H1 (cell line): ENCODE results near the gene CD28. TPM values are rescaled to one million over a fixed set of nuclear protein-coding genes. Genes with fewer than 3 reads are reported as not detected.

Experiments
- CTCF ChIA-PET: fragments of 300-600 bp; sonication (Branson Sonifier 250); formaldehyde crosslinking; loops from one replicate; lab custom pipeline; 2021; ENCODE audit not compliant: partially characterized antibody; lab: Charles Lee
- POLR2A ChIA-PET: fragments of 300-600 bp; sonication (Branson Sonifier 250); formaldehyde crosslinking; loops from one replicate; lab custom pipeline; 2021; ENCODE audit warnings: inconsistent platforms; ENCODE audit not compliant: partially characterized antibody; lab: Charles Lee
- DNase-seq, 2 experiments: peaks; one replicate each; pipeline versions ENCODE4 v3.0.0 to v3.0.0-alpha.2; 2010 to 2022; ENCODE audit warnings: low spot score in 2 of 2, low read depth in 1 of 2, mixed read lengths in 1 of 2
- FAIRE-seq: peaks from 2 replicates; lab custom pipeline; 2011; peaks lifted over from hg19 to GRCh38; lab: Jason Lieb, UNC
- H2AFZ ChIP-seq: 2 replicates; pipeline ENCODE4 v1.8.1; 2012; ENCODE audit warnings: low read length, inconsistent platforms
- H2AK5ac ChIP-seq: 2 replicates; pipeline ENCODE4 v1.6.1; 2013; ENCODE audit warnings: low read depth, low read length
- H2BK120ac ChIP-seq: replicated peaks from 2 replicates; pipeline ENCODE3; 2013; ENCODE audit warnings: low read depth, low read length, inconsistent platforms
- H2BK12ac ChIP-seq: 2 replicates; pipeline ENCODE4 v1.6.1; 2013; ENCODE audit warnings: low read depth, low read length
- H2BK15ac ChIP-seq: 2 replicates; pipeline ENCODE4 v1.6.1; 2013; ENCODE audit warnings: low read length
- H2BK20ac ChIP-seq: 2 replicates; pipeline ENCODE4 v1.6.1; 2013; ENCODE audit warnings: low read length
- H2BK5ac ChIP-seq: 2 replicates; pipeline ENCODE4 v1.6.1; 2013; ENCODE audit warnings: low read depth, low read length
- H3K14ac ChIP-seq: 2 replicates; pipeline ENCODE4 v1.6.1; 2013; ENCODE audit warnings: inconsistent platforms; ENCODE audit not compliant: insufficient read length
- H3K18ac ChIP-seq: 2 replicates; pipeline ENCODE4 v1.6.1; 2013; ENCODE audit warnings: low read length; ENCODE audit errors: extremely low read depth
- H3K23ac ChIP-seq: 2 replicates; pipeline ENCODE4 v1.6.1; 2013; ENCODE audit warnings: inconsistent platforms; ENCODE audit not compliant: insufficient read length
- H3K23me2 ChIP-seq: 2 replicates; pipeline ENCODE4 v1.6.1; 2013; ENCODE audit warnings: low read depth, low read length
- H3K27ac ChIP-seq: 2 replicates; pipeline ENCODE4 v1.6.1; 2011; ENCODE audit warnings: low read depth, low read length, inconsistent platforms
- H3K27me3 ChIP-seq, 4 experiments: replicated peaks in 1 of 4; 1 replicate in 1 of 4; 2 replicates in 3 of 4; pipeline versions ENCODE4 v1.6.1 to v1.8.1; 2011 to 2013; ENCODE audit warnings: low read length in 3 of 4, mild to moderate bottlenecking in 3 of 4, inconsistent platforms in 2 of 4, mixed read lengths in 2 of 4, moderate library complexity in 1 of 4; ENCODE audit not compliant: control insufficient read depth in 3 of 4, insufficient read depth in 3 of 4; ENCODE audit errors: extremely low read depth in 1 of 4
- H3K36me3 ChIP-seq, 4 experiments: 2 replicates each; pipeline versions ENCODE4 v1.6.1 to v1.8.1; 2011 to 2013; ENCODE audit warnings: mild to moderate bottlenecking in 4 of 4, low read length in 3 of 4, moderate library complexity in 2 of 4, control low read depth in 1 of 4, inconsistent platforms in 1 of 4; ENCODE audit not compliant: insufficient read depth in 4 of 4, control insufficient read depth in 2 of 4
- H3K4ac ChIP-seq: replicated peaks from 2 replicates; pipeline ENCODE3; 2013; ENCODE audit warnings: low read length, low read depth, mixed read lengths, inconsistent platforms; ENCODE audit not compliant: insufficient read length
- H3K4me1 ChIP-seq, 4 experiments: replicated peaks in 1 of 4; 1 replicate in 1 of 4; 2 replicates in 3 of 4; pipeline versions ENCODE4 v1.6.1 to v1.8.1; 2011 to 2013; ENCODE audit warnings: low read length in 3 of 4, inconsistent platforms in 2 of 4, mixed read lengths in 1 of 4; ENCODE audit not compliant: insufficient read depth in 4 of 4, control insufficient read depth in 3 of 4
- H3K4me2 ChIP-seq, 2 experiments: 2 replicates each; pipeline versions ENCODE4 v1.6.1 to v1.8.1; 2011 to 2013; ENCODE audit warnings: low read depth in 2 of 2, low read length in 2 of 2, control low read depth in 1 of 2, inconsistent platforms in 1 of 2, mild to moderate bottlenecking in 1 of 2; ENCODE audit not compliant: insufficient read depth in 1 of 2
- H3K4me3 ChIP-seq, 4 experiments: fragments of 200-600, 300-600 bp in 1 of 4; sonication (generic), shearing (Covaris generic), sonication (Bioruptor Twin) in 1 of 4; 2 replicates each; pipeline versions ENCODE4 v1.5.1 to v1.8.1; 2011 to 2016; ENCODE audit warnings: low read length in 4 of 4, low read depth in 3 of 4, control low read depth in 2 of 4, inconsistent platforms in 2 of 4, mild to moderate bottlenecking in 2 of 4, mixed read lengths in 1 of 4, moderate library complexity in 1 of 4; ENCODE audit not compliant: insufficient read depth in 2 of 4; ENCODE audit errors: extremely low read depth in 1 of 4
- H3K56ac ChIP-seq: replicated peaks from 2 replicates; pipeline ENCODE3; 2013; ENCODE audit warnings: low read depth, mild to moderate bottlenecking, mixed read lengths, low read length, inconsistent platforms; ENCODE audit not compliant: insufficient read length
- H3K79me1 ChIP-seq: 2 replicates; pipeline ENCODE4 v1.6.1; 2013; ENCODE audit warnings: low read depth, low read length, control low read depth
- H3K79me2 ChIP-seq, 2 experiments: 2 replicates each; pipeline versions ENCODE4 v1.6.1 to v1.8.1; 2012 to 2013; ENCODE audit warnings: low read length in 2 of 2, mild to moderate bottlenecking in 2 of 2, inconsistent platforms in 1 of 2; ENCODE audit not compliant: insufficient read depth in 2 of 2, control insufficient read depth in 1 of 2
- H3K9ac ChIP-seq, 4 experiments: replicated peaks in 1 of 4; 1 replicate in 1 of 4; 2 replicates in 3 of 4; pipeline versions ENCODE4 v1.6.1 to v1.8.1; 2011 to 2013; ENCODE audit warnings: low read depth in 3 of 4, low read length in 3 of 4, control low read depth in 2 of 4, mild to moderate bottlenecking in 2 of 4, moderate library complexity in 2 of 4, inconsistent platforms in 1 of 4; ENCODE audit errors: extremely low read depth in 1 of 4
- H3K9me3 ChIP-seq, 2 experiments: 2 replicates each; pipeline versions ENCODE4 v1.6.1 to v1.8.1; 2012 to 2013; ENCODE audit warnings: mild to moderate bottlenecking in 2 of 2, moderate library complexity in 2 of 2, control low read depth in 1 of 2, inconsistent platforms in 1 of 2, low read depth in 1 of 2, low read length in 1 of 2, mixed read lengths in 1 of 2; ENCODE audit not compliant: insufficient read depth in 2 of 2
- H4K20me1 ChIP-seq, 2 experiments: replicated peaks in 1 of 2; 2 replicates each; pipeline versions ENCODE3 to v1.8.1; 2011 to 2013; ENCODE audit warnings: inconsistent platforms in 2 of 2, low read length in 2 of 2, mild to moderate bottlenecking in 1 of 2; ENCODE audit not compliant: insufficient read depth in 2 of 2, control insufficient read depth in 1 of 2
- H4K5ac ChIP-seq: 2 replicates; pipeline ENCODE4 v1.6.1; 2013; ENCODE audit warnings: low read length, low read depth, mixed read lengths, inconsistent platforms; ENCODE audit not compliant: insufficient read length
- H4K8ac ChIP-seq: 2 replicates; pipeline ENCODE4 v1.8.0; 2013; ENCODE audit warnings: mild to moderate bottlenecking, moderate library complexity, low read length, inconsistent platforms; ENCODE audit not compliant: insufficient read depth; ENCODE audit errors: extremely low read depth
- H4K91ac ChIP-seq: replicated peaks from 2 replicates; pipeline ENCODE3; 2013; ENCODE audit warnings: low read length, mixed read lengths, inconsistent platforms; ENCODE audit not compliant: insufficient read length
- ATF3 ChIP-seq: IDR thresholded peaks from 2 replicates; pipeline ENCODE4 v1.6.1; 2011; ENCODE audit warnings: low read depth, mild to moderate bottlenecking, low read length; ENCODE audit not compliant: insufficient read depth
- CHD2 ChIP-seq: IDR thresholded peaks from 2 replicates; pipeline ENCODE4 v1.6.1; 2012; ENCODE audit warnings: low read length, improper control_type of control experiment
- CTBP2 ChIP-seq: IDR thresholded peaks from 2 replicates; pipeline ENCODE4 v1.7.0; 2011; ENCODE audit warnings: borderline replicate concordance, mild to moderate bottlenecking, moderate library complexity, mixed read lengths, low read length; ENCODE audit not compliant: insufficient read depth, insufficient read length
- EZH2 ChIP-seq: fragments of 200-600 bp; sonication (generic); IDR thresholded peaks from 2 replicates; pipeline ENCODE4 v1.7.1; 2012; ENCODE audit warnings: low read depth, mild to moderate bottlenecking, moderate library complexity, low read length, inconsistent platforms; ENCODE audit not compliant: severe bottlenecking
- GABPA ChIP-seq: IDR thresholded peaks from 2 replicates; pipeline ENCODE4 v1.6.1; 2011; ENCODE audit warnings: mild to moderate bottlenecking, low read length, moderate library complexity, borderline replicate concordance; ENCODE audit not compliant: insufficient read depth
- JUN ChIP-seq: IDR thresholded peaks from 2 replicates; pipeline ENCODE4 v1.6.1; 2011; ENCODE audit warnings: low read depth, mild to moderate bottlenecking, improper control_type of control experiment, low read length
- MAX ChIP-seq: IDR thresholded peaks from 2 replicates; pipeline ENCODE4 v1.6.1; 2012; ENCODE audit warnings: inconsistent platforms
- NANOG ChIP-seq: IDR thresholded peaks from 2 replicates; pipeline ENCODE4 v1.6.1; 2011; ENCODE audit warnings: low read length, low read depth, mild to moderate bottlenecking, inconsistent platforms; ENCODE audit not compliant: insufficient read depth, poor library complexity, severe bottlenecking
- NRF1 ChIP-seq: IDR thresholded peaks from 2 replicates; pipeline ENCODE4 v1.6.1; 2011; ENCODE audit warnings: mild to moderate bottlenecking, low read depth, low read length, improper control_type of control experiment
- POLR2A ChIP-seq, 2 experiments: IDR thresholded peaks; 1 replicate in 1 of 2; 2 replicates in 1 of 2; pipeline ENCODE4 v1.6.1; 2011; ENCODE audit warnings: low read depth in 2 of 2, low read length in 2 of 2, mild to moderate bottlenecking in 2 of 2; ENCODE audit errors: control extremely low read depth in 1 of 2
- RXRA ChIP-seq: IDR thresholded peaks from 2 replicates; pipeline ENCODE4 v1.6.1; 2011; ENCODE audit warnings: low read depth, mild to moderate bottlenecking, low read length, moderate library complexity; ENCODE audit not compliant: insufficient read depth
- SP4 ChIP-seq: IDR thresholded peaks from 2 replicates; pipeline ENCODE4 v1.6.1; 2012; ENCODE audit warnings: low read length, inconsistent platforms
- WGBS, 2 experiments: shearing (Covaris generic) in 1 of 2; methylation state at CpG; one replicate each; pipeline versions ENCODE4 v1.1.6 to v1.1.7; 2013 to 2015; ENCODE audit warnings: low lambda C conversion rate in 2 of 2, mixed read lengths in 2 of 2, inconsistent platforms in 1 of 2, low coverage in 1 of 2, missing lambda C conversion rate in 1 of 2; ENCODE audit not compliant: insufficient replicate concordance in 2 of 2, insufficient coverage in 1 of 2, insufficient read length in 1 of 2; ENCODE audit errors: extremely low coverage in 1 of 2, missing lambda C conversion rate in 1 of 2; 5-methylcytosine and 5-hydroxymethylcytosine counted together
- polyA plus RNA-seq, 7 experiments: library from polyadenylated mRNA; depleted of rRNA in 3 of 7; stranded (reverse) in 5 of 7; unstranded in 2 of 7; fragments of >200 nt in 5 of 7; fragments of 200-250 nt in 2 of 7; gene quantifications; 1 replicate in 5 of 7; 2 replicates in 1 of 7; 4 replicates in 1 of 7; pipeline versions ENCODE4 v1.2.1 to v1.2.3, GENCODE V29; 2011 to 2013; ENCODE audit warnings: missing spikeins in 2 of 7, mixed read lengths in 2 of 7
- total RNA-seq: library from RNA; stranded (reverse); fragmentation: NEBNext Ultra II Directional; extraction: Animal tissue kit (Norgen Biotek cat#: 25700); gene quantifications from 2 replicates; pipeline ENCODE4 v1.2.1, GENCODE V29; 2021

CD28 gene
- total and polyA plus RNA-seq, 2 of the 8 experiments (the other 6 are each of a cell fraction or from before 2014, with no cell fraction given) = not detected

- Histone ChIP-seq H4K5ac (no peak overlapping the region), H2AK5ac (no peak overlapping the region), H2BK5ac (no peak overlapping the region), H3K56ac (no peak overlapping the region), H3K9ac (no peak overlapping the region), H3K27me3 (0 out of 7 replicates have a peak, but pooled peaks cover 0 to 2% (median 0%) of the 10 kb centered on the region in 4 experiments), H3K9me3 (no peaks in the 10 kb centered on the region), H3K27ac (no peak overlapping the region), H2BK12ac (no peak overlapping the region), H4K91ac (no peak overlapping the region), H3K4me2 (no peak overlapping the region), H3K23me2 (no peaks in the 10 kb centered on the region), H3K4me3 (no peak overlapping the region), H2BK120ac (no peak overlapping the region), H3K18ac (0 out of 2 replicates have a peak overlapping the region, but pooled peaks have one; percentile 19), H3K79me1 (no peaks in the 10 kb centered on the region), H4K20me1 (no peaks in the 10 kb centered on the region), H3K36me3 (no peaks in the 10 kb centered on the region), H3K4me1 (peaks cover 0 to 5% (median 2%) of the 10 kb centered on the region in 4 experiments; a peak in 3 of 7 replicates), H2BK20ac (no peak overlapping the region), H3K4ac (no peak overlapping the region), H2BK15ac (no peak overlapping the region), H2AFZ (no peak overlapping the region), H3K79me2 (no peaks in the 10 kb centered on the region), H3K23ac (no peak overlapping the region), H4K8ac (no peak overlapping the region), H3K14ac (no peak overlapping the region)
- DNase-seq = no peak
- 85% methylated on average over 3 of the region's 4 CpGs; no CpG with 5 or more reads in 1 of the 2 experiments for WGBS, 2 experiments
- no peak for FAIRE-seq
- ChIA-PET CTCF (no interaction called here), POLR2A (no interaction called here)
- TF ChIP-seq EZH2 (no peak), NANOG (no peak), ATF3 (no peak), RXRA (no peak), CHD2 (no peak), POLR2A (IDR thresholded peaks at IDR 0.05; ENCODE audit: control extremely low read depth in 1 of 2, low read depth in 2 of 2, low read length in 2 of 2) (no peak), GABPA (no peak), JUN (no peak), MAX (no peak), CTBP2 (no peak), SP4 (no peak), NRF1 (no peak)
These were observed 46.9 kb upstream of the CD28 start for GRCh38 chr2:203659331-203660049.
